GM12872 (cell line): Measurements from ENCODE around the gene DGKD.

Source experiments
- TF ChIP-seq, protein P1 (sequence below): IDR thresholded peaks from 3 replicates; pipeline ENCODE4 v1.5.1; 2011; ENCODE audit warnings: low read depth, mild to moderate bottlenecking, low read length, moderate library complexity; ENCODE audit not compliant: insufficient read depth

Gene DGKD

DNA sequence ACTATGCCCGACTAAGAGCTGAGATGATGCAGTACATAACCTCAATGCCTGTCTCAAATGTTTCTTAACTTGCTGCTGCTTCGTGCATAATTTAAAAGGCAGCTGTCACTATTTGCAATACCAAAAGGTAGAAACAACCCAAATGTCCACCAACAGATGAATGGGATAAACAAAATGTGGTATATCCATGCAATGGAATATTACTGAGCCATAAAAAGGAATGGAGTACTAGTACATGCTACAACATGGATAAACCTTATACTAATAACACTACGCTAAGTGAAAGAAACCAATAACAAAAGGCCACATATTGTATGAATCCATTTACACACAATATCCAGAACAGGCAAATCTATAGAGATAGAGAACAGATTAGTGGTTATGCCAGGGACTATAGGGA lies 13.0 kb upstream of the DGKD start:
- TF ChIP-seq, protein P1, sequence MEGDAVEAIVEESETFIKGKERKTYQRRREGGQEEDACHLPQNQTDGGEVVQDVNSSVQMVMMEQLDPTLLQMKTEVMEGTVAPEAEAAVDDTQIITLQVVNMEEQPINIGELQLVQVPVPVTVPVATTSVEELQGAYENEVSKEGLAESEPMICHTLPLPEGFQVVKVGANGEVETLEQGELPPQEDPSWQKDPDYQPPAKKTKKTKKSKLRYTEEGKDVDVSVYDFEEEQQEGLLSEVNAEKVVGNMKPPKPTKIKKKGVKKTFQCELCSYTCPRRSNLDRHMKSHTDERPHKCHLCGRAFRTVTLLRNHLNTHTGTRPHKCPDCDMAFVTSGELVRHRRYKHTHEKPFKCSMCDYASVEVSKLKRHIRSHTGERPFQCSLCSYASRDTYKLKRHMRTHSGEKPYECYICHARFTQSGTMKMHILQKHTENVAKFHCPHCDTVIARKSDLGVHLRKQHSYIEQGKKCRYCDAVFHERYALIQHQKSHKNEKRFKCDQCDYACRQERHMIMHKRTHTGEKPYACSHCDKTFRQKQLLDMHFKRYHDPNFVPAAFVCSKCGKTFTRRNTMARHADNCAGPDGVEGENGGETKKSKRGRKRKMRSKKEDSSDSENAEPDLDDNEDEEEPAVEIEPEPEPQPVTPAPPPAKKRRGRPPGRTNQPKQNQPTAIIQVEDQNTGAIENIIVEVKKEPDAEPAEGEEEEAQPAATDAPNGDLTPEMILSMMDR, result no peak

DNA sequence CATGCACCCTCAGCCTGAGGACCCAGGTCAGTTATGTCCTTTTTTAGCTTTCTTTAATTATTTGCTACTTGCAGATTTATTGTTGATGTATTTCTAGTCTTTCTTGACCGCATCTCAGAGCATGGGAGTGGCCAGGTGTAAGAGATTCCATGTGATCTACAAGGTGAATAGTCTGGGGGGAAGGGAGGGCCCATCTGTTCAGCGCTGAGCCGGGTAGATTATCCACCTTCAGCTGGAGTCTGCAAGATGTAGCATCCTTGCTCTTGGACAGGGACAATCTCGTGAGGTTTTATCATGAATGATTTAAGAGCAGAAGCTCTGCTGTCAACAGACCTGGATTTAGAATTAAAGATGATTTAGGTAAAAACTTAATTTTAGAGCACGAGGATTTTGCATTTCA lies 12.0 kb upstream of the DGKD start:
- TF ChIP-seq, protein P1, result no peak

DNA sequence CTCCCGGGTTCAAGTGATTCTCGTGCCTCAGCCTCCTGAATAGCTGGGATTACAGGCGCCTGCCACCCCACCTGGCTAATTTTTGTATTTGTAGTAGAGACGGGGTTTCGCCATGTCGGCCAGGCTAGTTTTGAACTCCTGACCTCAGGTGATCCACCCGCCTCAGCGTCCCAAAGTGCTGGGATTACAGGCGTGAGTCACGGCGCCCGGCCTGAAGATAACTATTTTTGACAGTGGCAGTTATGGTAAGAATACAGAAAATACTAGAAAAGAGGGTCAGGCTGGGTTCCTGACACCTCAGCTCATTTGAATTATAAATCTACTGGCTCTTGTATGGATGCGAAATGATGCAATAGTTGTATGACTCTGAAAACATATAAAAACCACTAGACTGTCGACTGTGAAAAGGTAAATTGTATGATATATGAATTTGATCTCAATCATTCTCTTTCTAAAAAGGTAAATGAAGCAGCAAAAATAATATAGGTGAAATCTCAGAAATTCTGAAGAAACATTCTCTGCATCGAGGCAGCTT lies 11.1 kb upstream of the DGKD start:
- TF ChIP-seq, protein P1, result no peak

DNA sequence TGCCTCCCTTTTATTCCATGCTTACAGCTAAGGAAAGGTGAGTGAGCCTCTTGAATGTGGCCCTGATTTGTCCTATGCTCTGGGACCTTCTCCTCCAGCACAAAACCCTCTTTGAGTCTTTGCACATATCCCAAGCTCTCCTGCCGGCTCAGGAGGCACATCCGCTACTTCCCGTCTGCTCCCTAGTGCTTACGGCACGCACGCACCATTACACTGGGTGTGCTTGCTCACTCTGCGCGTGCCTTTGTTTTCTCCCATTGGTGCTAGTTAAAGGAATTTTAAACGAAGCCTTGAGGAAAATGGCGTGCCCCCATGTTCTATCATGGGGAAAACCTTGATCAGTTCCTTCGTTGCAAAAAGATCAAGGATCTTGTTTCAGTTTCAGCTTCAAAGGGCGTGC lies 7.9 kb upstream of the DGKD start:
- TF ChIP-seq, protein P1, result no peak

DNA sequence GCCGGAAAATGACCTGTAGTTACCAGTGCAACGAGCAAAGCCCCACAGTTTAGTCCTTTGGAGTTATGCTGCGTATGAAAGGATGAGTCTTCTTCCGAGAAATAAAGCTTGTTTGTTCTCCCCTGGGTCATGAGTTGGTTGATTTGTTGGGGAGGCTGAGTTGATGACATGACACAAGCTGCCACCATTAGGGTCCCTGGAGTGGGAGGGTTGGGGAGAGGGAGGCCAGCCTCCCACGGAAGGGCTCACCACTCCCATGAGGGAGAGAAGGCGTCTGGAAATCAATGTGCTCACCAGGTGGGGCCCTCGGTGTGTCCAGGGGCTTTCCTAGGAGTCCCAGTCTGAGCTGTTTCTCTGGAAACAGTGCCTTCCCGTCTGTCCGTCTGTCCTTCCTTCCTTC lies 7.4 kb upstream of the DGKD start:
- TF ChIP-seq, protein P1, result no peak

DNA sequence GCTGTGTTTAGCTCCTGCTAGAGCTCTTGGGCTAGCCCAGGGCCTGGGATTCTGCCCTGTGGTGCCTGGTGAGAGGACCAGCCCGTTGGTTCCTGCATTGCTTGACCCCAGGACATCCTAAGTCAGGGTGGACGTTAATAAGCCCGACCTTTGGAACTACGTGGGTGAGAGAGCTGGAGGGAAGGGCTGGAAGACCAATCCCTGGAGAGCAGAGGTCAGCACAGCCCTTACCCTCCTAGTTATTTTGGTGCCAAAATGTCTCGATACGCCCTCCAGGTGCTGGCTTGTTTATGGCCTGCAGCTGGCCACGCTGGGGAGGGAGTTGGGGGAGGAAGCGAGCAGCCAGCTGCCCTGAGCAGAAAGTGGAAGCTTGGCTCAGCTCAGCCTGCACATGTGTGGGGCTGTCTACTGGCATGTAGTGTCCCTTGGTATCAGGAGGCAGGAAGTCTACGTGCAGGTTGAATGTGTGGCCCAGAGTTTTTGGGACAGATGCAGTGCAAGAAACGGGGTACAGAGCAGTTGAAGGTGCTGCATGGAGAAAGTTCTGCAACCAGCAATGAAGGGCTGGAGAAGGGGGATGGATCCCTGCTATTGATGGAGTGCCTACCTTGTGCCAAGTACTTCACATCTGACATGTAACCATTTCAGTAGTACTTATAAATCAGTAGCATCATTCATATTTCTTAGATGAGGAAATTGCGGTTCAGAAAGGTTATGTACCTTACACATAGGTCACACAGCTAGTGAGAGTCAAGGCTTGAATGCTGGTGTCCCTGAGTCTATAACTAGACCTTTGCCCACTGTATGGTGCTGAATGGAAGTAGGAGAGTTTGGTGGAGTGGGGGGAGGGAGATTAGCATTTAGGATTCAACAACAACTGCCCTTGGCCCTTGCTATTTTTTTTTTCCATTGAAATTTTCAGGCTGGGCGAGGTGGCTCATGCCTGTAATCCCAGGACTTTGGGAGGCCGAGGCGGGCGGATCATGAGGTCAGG lies 5.0 kb upstream of the DGKD start:
- TF ChIP-seq, protein P1, result no peak

DNA sequence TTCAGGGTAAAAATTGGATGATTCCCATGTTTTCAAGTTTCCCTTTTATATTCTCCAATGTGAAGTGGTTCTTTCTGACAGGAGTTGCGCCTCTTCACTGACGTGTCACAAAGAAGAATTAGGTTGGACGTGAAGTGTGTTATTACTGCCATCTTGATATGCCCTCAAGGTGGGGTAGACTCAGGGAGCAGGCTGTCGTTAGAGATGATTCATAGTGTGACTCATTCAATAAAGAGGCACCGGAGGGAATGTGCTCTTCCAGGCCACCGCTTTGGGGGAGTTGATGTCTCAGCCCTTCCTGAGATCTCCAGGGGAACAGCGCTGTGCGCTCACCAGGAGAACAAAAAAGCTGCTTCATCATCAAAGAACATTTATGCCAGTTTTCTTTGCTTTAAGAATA lies 3.6 kb upstream of the DGKD start:
- TF ChIP-seq, protein P1, result no peak
